HCT116 (cell line): ENCODE results near the gene CPTP.

Experiments used
- CTCF ChIP-seq, 3 experiments: fragments of 200-600 bp in 1 of 3; sonication (generic) in 1 of 3; IDR thresholded peaks in 2 of 3; conservative IDR thresholded peaks in 1 of 3; 2 replicates each; pipeline ENCODE4 v1.5.1; 2012 to 2017; ENCODE audit warnings: low read depth in 2 of 3, low read length in 2 of 3, antibody characterized with exemption in 1 of 3, borderline replicate concordance in 1 of 3, control low read depth in 1 of 3, mild to moderate bottlenecking in 1 of 3, mixed read lengths in 1 of 3, mixed run types in 1 of 3, moderate library complexity in 1 of 3; ENCODE audit not compliant: insufficient read depth in 1 of 3
- EZH2phosphoT487 ChIP-seq: fragments of 200-600 bp; IDR thresholded peaks from 2 replicates; pipeline ENCODE4 v1.6.1; 2018; ENCODE audit warnings: antibody characterized with exemption, borderline replicate concordance
- POLR2A ChIP-seq: IDR thresholded peaks from 2 replicates; pipeline ENCODE4 v1.7.0; 2011; ENCODE audit warnings: borderline replicate concordance; ENCODE audit not compliant: insufficient read depth, insufficient read length; ENCODE audit errors: extremely low read depth

- TF ChIP-seq CTCF (IDR thresholded peaks at IDR 0.05 in 2 of 3, conservative IDR thresholded peaks at IDR 0.05 in 1 of 3; ENCODE audit: borderline replicate concordance in 1 of 3, insufficient read depth in 1 of 3, low read depth in 2 of 3, low read length in 2 of 3) (no peak), EZH2phosphoT487 (no peak), POLR2A (no peak)
These were observed 16.4 kb downstream of the CPTP start for GRCh38 chr1:1340791-1341548.
